A673 (cell line): ENCODE data around the gene CELF4. TPM values are rescaled to one million over a fixed set of nuclear protein-coding genes. Genes with fewer than 3 reads are reported as not detected.

ENCODE experiments used
- BruUV-seq: library from RNA; stranded (reverse); fragments of 400-500 nt; replicated peaks from 2 replicates; lab custom pipeline; 2021; lab: Mats Ljungman, UMichigan
- CTCF ChIA-PET: fragments of 300-600 bp; sonication (Branson Sonifier 250); formaldehyde crosslinking; loops from one replicate; lab custom pipeline; 2022; ENCODE audit warnings: antibody characterized with exemption; lab: Charles Lee
- POLR2A ChIA-PET: fragments of 300-600 bp; sonication (Branson Sonifier 250); formaldehyde crosslinking; loops from one replicate; lab custom pipeline; 2022; ENCODE audit warnings: antibody characterized with exemption; ENCODE audit not compliant: low non-redundant PET; lab: Charles Lee
- DNase-seq: peaks from one replicate; pipeline ENCODE4 v3.0.0-alpha.2; 2015; ENCODE audit warnings: low spot score
- H3K27ac ChIP-seq: fragments of 200-600 bp; sonication (generic); 2 replicates; pipeline ENCODE4 v1.5.1; 2016; ENCODE audit warnings: mixed run types, low read depth, mild to moderate bottlenecking, mixed read lengths, antibody characterized with exemption, low read length; ENCODE audit not compliant: poor library complexity, severe bottlenecking
- H3K27me3 ChIP-seq: fragments of 200-600 bp; sonication (generic); replicated peaks from 2 replicates; pipeline ENCODE4 v1.6.1; 2017; ENCODE audit warnings: mixed run types, low read depth, mild to moderate bottlenecking, mixed read lengths, antibody characterized with exemption, low read length; ENCODE audit not compliant: insufficient read depth, poor library complexity
- H3K36me3 ChIP-seq: fragments of 200-600 bp; sonication (generic); 2 replicates; pipeline ENCODE4 v1.6.1; 2016; ENCODE audit warnings: mixed run types, mild to moderate bottlenecking, mixed read lengths, antibody characterized with exemption, low read length; ENCODE audit not compliant: insufficient read depth, poor library complexity, severe bottlenecking
- H3K4me1 ChIP-seq: fragments of 200-600 bp; sonication (generic); 2 replicates; pipeline ENCODE4 v1.6.1; 2017; ENCODE audit warnings: mixed run types, mild to moderate bottlenecking, mixed read lengths, antibody characterized with exemption, low read length; ENCODE audit not compliant: insufficient read depth, poor library complexity, severe bottlenecking
- H3K4me3 ChIP-seq: fragments of 200-600 bp; sonication (generic); 2 replicates; pipeline ENCODE4 v1.5.1; 2016; ENCODE audit warnings: low read depth, mixed run types, mild to moderate bottlenecking, mixed read lengths, low read length; ENCODE audit not compliant: poor library complexity, severe bottlenecking
- H3K9me3 ChIP-seq: fragments of 200-600 bp; sonication (generic); 2 replicates; pipeline ENCODE4 v1.6.1; 2016; ENCODE audit warnings: mixed run types, low read depth, mild to moderate bottlenecking, mixed read lengths, antibody characterized with exemption, low read length; ENCODE audit not compliant: poor library complexity, severe bottlenecking
- EZH2 ChIP-seq: fragments of 200-600 bp; sonication (generic); IDR thresholded peaks from 2 replicates; pipeline ENCODE4 v1.6.1; 2017; ENCODE audit warnings: borderline replicate concordance, low read depth, mild to moderate bottlenecking, mixed read lengths, antibody characterized with exemption, low read length; ENCODE audit not compliant: poor library complexity, severe bottlenecking
- intact Hi-C: fragments of 100-400 bp; cut with micrococcal nuclease; formaldehyde crosslinking; loops from one replicate; pipeline ENCODE4 v1.10.0; 2022; ENCODE audit not compliant: unreplicated experiment
- total RNA-seq: library from RNA; stranded (reverse); gene quantifications from 2 replicates; pipeline ENCODE4 v1.2.3, GENCODE V29; 2021
- TF ChIP-seq, protein P1 (sequence below): fragments of 300-800, 200-600 bp; sonication (generic); conservative IDR thresholded peaks from 2 replicates; pipeline ENCODE4 v1.5.1; 2017; ENCODE audit warnings: low read depth, mild to moderate bottlenecking, antibody characterized with exemption, low read length, moderate library complexity, mixed read lengths

CELF4 gene
- total RNA-seq, 1 experiment from 2014 or later = not detected

DNA sequence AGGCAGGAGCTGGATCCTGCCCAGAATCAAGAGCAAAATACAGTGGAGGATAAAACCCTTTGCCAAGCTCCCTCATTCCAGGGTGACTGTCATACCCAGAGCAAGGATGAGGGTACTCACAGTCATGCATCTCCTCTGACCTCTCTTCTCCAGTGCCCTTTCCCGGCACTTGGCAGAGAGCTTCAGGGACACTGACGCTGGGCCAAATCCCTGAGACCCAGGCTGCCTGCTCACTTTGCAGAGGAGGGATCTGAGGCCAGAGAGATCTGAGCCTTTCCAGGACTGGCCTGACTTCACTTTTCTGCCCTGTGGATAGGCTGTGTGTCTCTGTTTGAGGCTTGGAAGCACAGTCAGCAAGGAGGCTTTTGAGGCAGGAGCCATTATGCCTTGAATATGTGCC, 330.0 kb downstream of the CELF4 start:
- intact Hi-C loops = no loop called here
- no peaks in the 10 kb centered on the region for H3K4me1 ChIP-seq
- no peak overlapping the region for H3K27ac ChIP-seq
- TF ChIP-seq EZH2 = no peak
- TF ChIP-seq, protein P1, sequence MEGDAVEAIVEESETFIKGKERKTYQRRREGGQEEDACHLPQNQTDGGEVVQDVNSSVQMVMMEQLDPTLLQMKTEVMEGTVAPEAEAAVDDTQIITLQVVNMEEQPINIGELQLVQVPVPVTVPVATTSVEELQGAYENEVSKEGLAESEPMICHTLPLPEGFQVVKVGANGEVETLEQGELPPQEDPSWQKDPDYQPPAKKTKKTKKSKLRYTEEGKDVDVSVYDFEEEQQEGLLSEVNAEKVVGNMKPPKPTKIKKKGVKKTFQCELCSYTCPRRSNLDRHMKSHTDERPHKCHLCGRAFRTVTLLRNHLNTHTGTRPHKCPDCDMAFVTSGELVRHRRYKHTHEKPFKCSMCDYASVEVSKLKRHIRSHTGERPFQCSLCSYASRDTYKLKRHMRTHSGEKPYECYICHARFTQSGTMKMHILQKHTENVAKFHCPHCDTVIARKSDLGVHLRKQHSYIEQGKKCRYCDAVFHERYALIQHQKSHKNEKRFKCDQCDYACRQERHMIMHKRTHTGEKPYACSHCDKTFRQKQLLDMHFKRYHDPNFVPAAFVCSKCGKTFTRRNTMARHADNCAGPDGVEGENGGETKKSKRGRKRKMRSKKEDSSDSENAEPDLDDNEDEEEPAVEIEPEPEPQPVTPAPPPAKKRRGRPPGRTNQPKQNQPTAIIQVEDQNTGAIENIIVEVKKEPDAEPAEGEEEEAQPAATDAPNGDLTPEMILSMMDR = no peak
- H3K9me3 ChIP-seq = no peaks in the 10 kb centered on the region
- H3K36me3 ChIP-seq = no peaks in the 10 kb centered on the region
- ChIA-PET POLR2A (no interaction called here), CTCF (no interaction called here)
- BruUV-seq = no TSS peak
- H3K27me3 ChIP-seq = no peaks in the 10 kb centered on the region
- no peak for DNase-seq
- no peak overlapping the region for H3K4me3 ChIP-seq

DNA sequence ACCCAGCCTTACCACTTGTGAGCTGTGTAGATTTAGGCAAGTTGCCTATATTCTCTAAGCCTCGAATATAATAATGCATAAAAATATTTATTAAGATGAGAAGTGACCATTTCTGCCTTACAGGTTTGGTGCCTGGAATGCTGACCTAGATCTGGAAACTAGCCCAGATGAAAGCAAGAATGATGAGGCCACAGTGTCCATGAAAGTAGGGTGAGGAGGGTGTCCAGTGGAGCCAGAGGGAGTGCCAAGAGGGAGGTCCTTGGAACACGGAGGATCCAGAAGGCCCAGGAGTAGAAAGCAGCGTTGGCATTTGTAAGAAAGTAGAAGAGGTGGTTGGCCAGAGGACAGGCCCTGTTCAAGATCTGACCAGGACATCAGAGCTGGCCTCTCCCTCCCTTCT, 334.3 kb downstream of the CELF4 start:
- Histone ChIP-seq H3K9me3 (no peaks in the 10 kb centered on the region), H3K4me1 (no peaks in the 10 kb centered on the region), H3K27ac (no peak overlapping the region), H3K36me3 (no peaks in the 10 kb centered on the region), H3K27me3 (no peaks in the 10 kb centered on the region), H3K4me3 (no peak overlapping the region)
- POLR2A ChIA-PET = no interaction called here
- BruUV-seq = no TSS peak
- no peak for DNase-seq
- CTCF ChIA-PET = no interaction called here
- intact Hi-C loops = no loop called here
- TF ChIP-seq, protein P1 = no peak
- TF ChIP-seq EZH2 = no peak

DNA sequence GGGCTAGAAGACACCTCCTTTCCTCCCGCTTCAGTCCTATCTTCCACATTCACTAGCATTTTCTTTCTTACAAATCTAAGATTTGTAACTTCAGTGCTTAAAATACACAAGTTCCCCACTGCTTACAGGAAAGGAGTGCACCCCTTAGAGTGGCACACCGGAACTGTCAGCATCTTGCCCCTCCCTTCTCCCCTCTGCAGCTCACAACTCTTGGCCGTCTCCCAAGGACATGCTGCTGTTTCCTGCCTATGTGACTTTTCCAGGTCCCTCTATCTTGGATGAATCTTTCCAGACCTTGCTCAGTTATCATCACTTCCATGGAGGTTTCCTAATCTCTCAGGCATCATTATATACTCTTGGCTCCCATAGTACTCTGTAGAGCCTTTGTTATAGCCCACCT, 334.8 kb downstream of the CELF4 start:
- no peak overlapping the region for H3K27ac ChIP-seq
- H3K9me3 ChIP-seq = no peaks in the 10 kb centered on the region
- ChIA-PET CTCF (no interaction called here), POLR2A (no interaction called here)
- intact Hi-C loops = no loop called here
- H3K4me3 ChIP-seq = no peak overlapping the region
- H3K27me3 ChIP-seq = no peaks in the 10 kb centered on the region
- no peaks in the 10 kb centered on the region for H3K4me1 ChIP-seq
- TF ChIP-seq, protein P1 = no peak
- TF ChIP-seq EZH2 = no peak
- BruUV-seq = no TSS peak
- H3K36me3 ChIP-seq = no peaks in the 10 kb centered on the region
- DNase-seq = peak; percentile 32
